ENCODE data around the gene HILPDA. TPM values are rescaled to one million over a fixed set of nuclear protein-coding genes. Genes with fewer than 3 reads are reported as not detected.

HILPDA gene
- total RNA-seq, 1 donor from 2014 or later: 41.1 TPM

DNA sequence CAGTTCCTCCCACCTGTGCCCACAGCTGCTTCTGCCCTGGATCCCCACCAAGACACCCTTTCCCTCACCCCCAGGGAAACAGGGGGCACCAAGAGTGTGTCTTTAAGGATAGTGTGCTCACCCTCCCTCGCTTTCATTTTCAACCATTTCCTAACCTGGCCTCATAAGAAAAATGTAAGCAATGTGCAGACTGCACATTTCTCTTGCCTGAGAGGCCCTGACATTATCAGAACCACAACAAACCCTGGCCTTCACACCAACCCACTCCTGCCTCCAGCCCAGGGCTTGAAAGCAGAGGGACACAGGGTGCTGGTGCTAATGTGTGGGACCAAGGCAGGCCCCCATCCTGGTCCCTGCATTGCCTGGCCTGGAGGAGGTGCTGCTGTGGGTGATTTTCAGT, 34.9 kb upstream of the HILPDA start:
- H3K27me3 ChIP-seq (ENCODE audit: control insufficient read depth, insufficient read depth, low read length): no peaks in the 10 kb centered on the region
- no peaks in the 10 kb centered on the region for H3K36me3 ChIP-seq (ENCODE audit: control insufficient read depth, insufficient read depth, low read length)
- FAIRE-seq: no peak
- no peak overlapping the region for H3K4me3 ChIP-seq (ENCODE audit: low read depth, low read length)
- TF ChIP-seq, protein P1, sequence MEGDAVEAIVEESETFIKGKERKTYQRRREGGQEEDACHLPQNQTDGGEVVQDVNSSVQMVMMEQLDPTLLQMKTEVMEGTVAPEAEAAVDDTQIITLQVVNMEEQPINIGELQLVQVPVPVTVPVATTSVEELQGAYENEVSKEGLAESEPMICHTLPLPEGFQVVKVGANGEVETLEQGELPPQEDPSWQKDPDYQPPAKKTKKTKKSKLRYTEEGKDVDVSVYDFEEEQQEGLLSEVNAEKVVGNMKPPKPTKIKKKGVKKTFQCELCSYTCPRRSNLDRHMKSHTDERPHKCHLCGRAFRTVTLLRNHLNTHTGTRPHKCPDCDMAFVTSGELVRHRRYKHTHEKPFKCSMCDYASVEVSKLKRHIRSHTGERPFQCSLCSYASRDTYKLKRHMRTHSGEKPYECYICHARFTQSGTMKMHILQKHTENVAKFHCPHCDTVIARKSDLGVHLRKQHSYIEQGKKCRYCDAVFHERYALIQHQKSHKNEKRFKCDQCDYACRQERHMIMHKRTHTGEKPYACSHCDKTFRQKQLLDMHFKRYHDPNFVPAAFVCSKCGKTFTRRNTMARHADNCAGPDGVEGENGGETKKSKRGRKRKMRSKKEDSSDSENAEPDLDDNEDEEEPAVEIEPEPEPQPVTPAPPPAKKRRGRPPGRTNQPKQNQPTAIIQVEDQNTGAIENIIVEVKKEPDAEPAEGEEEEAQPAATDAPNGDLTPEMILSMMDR (IDR thresholded peaks at IDR 0.05; ENCODE audit: insufficient read depth, low read length, severe bottlenecking): no peak
- no peak for DNase-seq (ENCODE audit: low read depth)

DNA sequence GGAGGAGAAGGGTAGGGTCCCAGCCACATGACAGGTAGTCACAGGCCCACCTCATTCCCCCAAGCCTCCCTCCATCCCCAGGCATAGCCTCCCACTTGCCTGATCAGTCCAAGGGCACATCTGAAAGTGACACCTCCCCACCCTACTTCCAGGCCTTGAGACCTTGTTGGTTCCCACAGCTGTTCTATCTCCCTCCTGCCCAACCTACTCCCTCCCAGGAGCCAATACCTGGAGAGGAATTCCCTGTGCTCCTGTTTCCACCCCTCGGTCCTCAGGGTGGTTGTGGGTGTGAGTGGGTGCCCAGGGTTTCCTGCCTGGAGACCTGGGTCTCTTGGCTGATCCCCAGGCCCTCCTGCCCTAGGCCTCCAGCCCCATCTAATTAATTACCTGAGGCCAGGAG, 34.3 kb upstream of the HILPDA start:
- no peak for FAIRE-seq
- TF ChIP-seq, protein P1 (IDR thresholded peaks at IDR 0.05; ENCODE audit: insufficient read depth, low read length, severe bottlenecking): no peak
- H3K4me3 ChIP-seq (ENCODE audit: low read depth, low read length): no peak overlapping the region
- H3K27me3 ChIP-seq (ENCODE audit: control insufficient read depth, insufficient read depth, low read length): no peaks in the 10 kb centered on the region
- DNase-seq (ENCODE audit: low read depth): no peak
- no peaks in the 10 kb centered on the region for H3K36me3 ChIP-seq (ENCODE audit: control insufficient read depth, insufficient read depth, low read length)

DNA sequence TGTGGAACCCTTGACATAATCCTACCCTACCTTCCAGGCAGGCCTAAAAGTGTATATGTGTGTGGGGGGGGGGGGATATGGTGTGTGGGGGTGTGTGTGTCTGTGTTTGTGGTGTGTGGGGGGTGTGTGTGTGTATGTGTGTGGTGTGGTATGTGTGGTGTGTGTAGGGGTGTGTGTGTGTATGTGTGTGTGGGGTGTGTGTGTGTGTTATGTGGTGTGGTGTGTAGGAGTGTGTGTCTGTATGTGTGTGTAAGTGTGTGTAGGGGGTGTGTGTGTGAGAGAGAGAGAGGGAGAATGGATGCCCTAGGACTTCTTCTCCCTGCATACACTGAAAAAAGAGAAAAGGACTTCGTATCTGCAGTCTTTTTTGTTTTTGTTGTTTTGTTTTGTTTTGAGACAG, 33.6 kb upstream of the HILPDA start:
- DNase-seq (ENCODE audit: low read depth) (no peak), FAIRE-seq (no peak)
- Histone ChIP-seq H3K36me3 (ENCODE audit: control insufficient read depth, insufficient read depth, low read length) (no peaks in the 10 kb centered on the region), H3K4me3 (ENCODE audit: low read depth, low read length) (no peak overlapping the region), H3K27me3 (ENCODE audit: control insufficient read depth, insufficient read depth, low read length) (no peaks in the 10 kb centered on the region)
- TF ChIP-seq, protein P1 (IDR thresholded peaks at IDR 0.05; ENCODE audit: insufficient read depth, low read length, severe bottlenecking): no peak

DNA sequence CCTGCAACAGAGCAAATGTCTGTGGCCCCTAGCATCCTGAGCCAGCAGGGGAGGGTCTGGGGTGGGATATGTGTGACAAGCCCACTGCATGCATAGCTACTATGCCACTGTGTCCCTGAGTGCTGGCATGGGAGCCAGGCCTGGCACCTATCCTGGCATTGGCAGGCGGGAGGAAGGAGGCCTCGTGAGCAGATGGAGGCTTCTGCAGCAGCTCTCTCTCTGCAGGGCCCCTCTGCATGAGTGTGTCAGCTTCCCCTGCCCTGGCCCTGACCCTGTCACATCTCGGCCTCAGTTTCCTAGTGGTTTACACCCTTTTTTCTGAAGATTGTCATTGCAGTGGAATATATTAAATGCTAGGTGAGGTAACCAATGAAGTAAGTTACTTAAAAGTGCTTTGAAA, 32.8 kb upstream of the HILPDA start:
- TF ChIP-seq, protein P1 (IDR thresholded peaks at IDR 0.05; ENCODE audit: insufficient read depth, low read length, severe bottlenecking): no peak

DNA sequence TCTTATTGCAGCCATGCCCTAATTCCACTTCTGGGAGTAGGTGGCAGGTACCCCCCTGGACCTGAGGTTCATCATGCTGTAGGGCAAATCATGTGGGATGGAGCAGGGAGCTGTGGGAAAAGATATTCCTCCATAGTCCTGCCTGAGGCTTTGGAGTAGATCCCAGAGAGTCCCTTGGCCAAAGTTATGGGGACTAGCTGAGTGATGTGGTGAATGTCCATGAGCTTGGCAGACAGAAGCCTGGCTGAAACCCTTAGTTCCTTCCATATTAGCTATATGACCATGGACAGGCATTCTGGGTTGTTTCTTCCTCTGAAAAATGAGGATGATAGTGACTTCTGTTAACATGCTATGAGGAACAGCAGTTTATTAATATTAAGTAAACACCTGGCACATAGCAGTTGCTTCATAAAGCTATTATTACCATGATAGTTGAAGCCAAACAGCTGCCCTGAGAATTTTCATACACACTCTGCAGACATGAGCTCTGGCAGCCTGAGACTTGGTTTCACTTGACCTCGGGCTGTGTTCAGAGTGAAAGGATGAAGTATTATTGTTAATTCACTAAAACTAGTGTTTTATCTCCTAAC, 30.9 kb upstream of the HILPDA start:
- TF ChIP-seq, protein P1 (IDR thresholded peaks at IDR 0.05; ENCODE audit: insufficient read depth, low read length, severe bottlenecking): no peak
- DNase-seq (ENCODE audit: low read depth): no peak
- H3K36me3 ChIP-seq (ENCODE audit: control insufficient read depth, insufficient read depth, low read length): no peaks in the 10 kb centered on the region
- no peak overlapping the region for H3K4me3 ChIP-seq (ENCODE audit: low read depth, low read length)
- FAIRE-seq: no peak
- no peaks in the 10 kb centered on the region for H3K27me3 ChIP-seq (ENCODE audit: control insufficient read depth, insufficient read depth, low read length)

More for the DNA sequence above, 32.8 kb upstream of the HILPDA start:
- no peak for FAIRE-seq
- no peaks in the 10 kb centered on the region for H3K36me3 ChIP-seq (ENCODE audit: control insufficient read depth, insufficient read depth, low read length)
- DNase-seq (ENCODE audit: low read depth): no peak
- H3K27me3 ChIP-seq (ENCODE audit: control insufficient read depth, insufficient read depth, low read length): no peaks in the 10 kb centered on the region
- H3K4me3 ChIP-seq (ENCODE audit: low read depth, low read length): no peak overlapping the region

DNA sequence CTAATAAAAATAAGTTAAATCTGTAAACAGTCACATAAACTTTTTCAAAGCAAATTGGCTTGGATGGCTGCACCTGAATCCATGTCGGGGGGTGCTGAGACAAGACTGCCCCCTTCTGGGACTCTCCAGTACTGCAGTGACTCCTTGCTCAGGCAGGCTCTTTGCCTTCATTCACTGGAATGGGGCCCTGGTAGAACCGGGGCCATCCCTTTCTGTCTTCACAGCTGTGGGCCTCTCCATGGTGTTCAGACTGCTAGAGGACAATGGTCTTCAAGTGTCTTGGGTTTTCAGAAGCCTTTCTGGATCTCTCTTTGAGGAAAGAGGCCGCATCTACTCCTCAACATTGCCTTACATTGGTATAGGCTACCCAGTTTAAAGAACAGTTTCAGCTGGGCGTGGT, 29.8 kb upstream of the HILPDA start:
- no peaks in the 10 kb centered on the region for H3K27me3 ChIP-seq (ENCODE audit: control insufficient read depth, insufficient read depth, low read length)
- DNase-seq (ENCODE audit: low read depth): peak; percentile 61
- FAIRE-seq: no peak

More for the DNA sequence above, 29.8 kb upstream of the HILPDA start:
- Histone ChIP-seq H3K36me3 (ENCODE audit: control insufficient read depth, insufficient read depth, low read length) (no peaks in the 10 kb centered on the region), H3K4me3 (ENCODE audit: low read depth, low read length) (no peak overlapping the region)
- TF ChIP-seq, protein P1 (IDR thresholded peaks at IDR 0.05; ENCODE audit: insufficient read depth, low read length, severe bottlenecking): peak; percentile 93
